Caco-2 (cell line): ENCODE data around the gene GLP1R. TPM values are rescaled to one million over a fixed set of nuclear protein-coding genes. Genes with fewer than 3 reads are reported as not detected.

Experiments
- BruUV-seq: library from RNA; stranded (reverse); fragments of 400-500 nt; replicated peaks from 2 replicates; lab custom pipeline; 2021; lab: Mats Ljungman, UMichigan
- CTCF ChIA-PET: fragments of 300-600 bp; sonication (Branson Sonifier 250); formaldehyde crosslinking; loops from one replicate; lab custom pipeline; 2022; ENCODE audit warnings: antibody characterized with exemption; lab: Charles Lee
- POLR2A ChIA-PET: fragments of 300-600 bp; sonication (Branson Sonifier 250); formaldehyde crosslinking; loops from one replicate; lab custom pipeline; 2022; ENCODE audit warnings: antibody characterized with exemption; lab: Charles Lee
- DNase-seq, 2 experiments: peaks; one replicate each; pipeline versions ENCODE4 v3.0.0 to v3.0.0-alpha.2; 2020 to 2022
- H3K27me3 ChIP-seq: replicated peaks from 2 replicates; pipeline ENCODE4 v1.6.0; 2011; ENCODE audit warnings: low read length; ENCODE audit not compliant: control insufficient read depth, insufficient read depth
- H3K36me3 ChIP-seq: 2 replicates; pipeline ENCODE4 v1.5.1; 2011; ENCODE audit warnings: low read length; ENCODE audit not compliant: control insufficient read depth, insufficient read depth
- H3K4me1 ChIP-seq: fragments of 250-450 bp; sonication (Bioruptor Pico); 2 replicates; pipeline ENCODE4 v1.5.1; 2020; ENCODE audit warnings: mild to moderate bottlenecking
- H3K4me3 ChIP-seq: 2 replicates; pipeline ENCODE4 v1.5.1; 2011; ENCODE audit warnings: low read depth, mild to moderate bottlenecking, control low read depth, low read length
- H3K9me3 ChIP-seq: fragments of 250-450 bp; sonication (Bioruptor Pico); 2 replicates; pipeline ENCODE4 v1.5.1; 2020; ENCODE audit warnings: mild to moderate bottlenecking, moderate library complexity
- H3K27ac Mint-ChIP-seq: one replicate; pipeline ENCODE4 v1.8.0; 2022; ENCODE audit warnings: mixed read lengths; ENCODE audit not compliant: unreplicated experiment
- H3K27me3 Mint-ChIP-seq: one replicate; pipeline ENCODE4 v1.8.0; 2022; ENCODE audit warnings: mixed read lengths; ENCODE audit not compliant: insufficient read depth, unreplicated experiment
- H3K36me3 Mint-ChIP-seq: one replicate; pipeline ENCODE4 v1.8.0; 2022; ENCODE audit warnings: mild to moderate bottlenecking, mixed read lengths; ENCODE audit not compliant: insufficient read depth, unreplicated experiment
- H3K4me1 Mint-ChIP-seq: one replicate; pipeline ENCODE4 v1.8.0; 2022; ENCODE audit warnings: low read depth, mixed read lengths; ENCODE audit not compliant: unreplicated experiment
- H3K4me3 Mint-ChIP-seq: one replicate; pipeline ENCODE4 v1.8.0; 2022; ENCODE audit warnings: mild to moderate bottlenecking, moderate library complexity, mixed read lengths; ENCODE audit not compliant: unreplicated experiment
- H3K9me3 Mint-ChIP-seq: one replicate; pipeline ENCODE4 v1.8.0; 2022; ENCODE audit warnings: mixed read lengths; ENCODE audit not compliant: unreplicated experiment
- intact Hi-C: fragments of 100-400 bp; cut with micrococcal nuclease; formaldehyde crosslinking; loops from one replicate; pipeline ENCODE4 v1.10.0; 2022; ENCODE audit not compliant: unreplicated experiment
- total RNA-seq: library from RNA; stranded (reverse); gene quantifications from 2 replicates; pipeline ENCODE4 v1.2.3, GENCODE V29; 2022
- TF ChIP-seq, protein P1 (sequence below), 2 experiments: fragments of 200-600 bp in 1 of 2; IDR thresholded peaks; 1 replicate in 1 of 2; 2 replicates in 1 of 2; pipeline versions ENCODE4 v1.5.1 to v1.8.0; 2011 to 2022; ENCODE audit warnings: antibody characterized with exemption in 1 of 2, control low read depth in 1 of 2, inconsistent platforms in 1 of 2, low read depth in 1 of 2, low read length in 1 of 2, mild to moderate bottlenecking in 1 of 2, moderate library complexity in 1 of 2; ENCODE audit not compliant: insufficient read depth in 1 of 2, severe bottlenecking in 1 of 2, unreplicated experiment in 1 of 2

Gene GLP1R
- total RNA-seq, 1 experiment from 2014 or later, result not detected

DNA sequence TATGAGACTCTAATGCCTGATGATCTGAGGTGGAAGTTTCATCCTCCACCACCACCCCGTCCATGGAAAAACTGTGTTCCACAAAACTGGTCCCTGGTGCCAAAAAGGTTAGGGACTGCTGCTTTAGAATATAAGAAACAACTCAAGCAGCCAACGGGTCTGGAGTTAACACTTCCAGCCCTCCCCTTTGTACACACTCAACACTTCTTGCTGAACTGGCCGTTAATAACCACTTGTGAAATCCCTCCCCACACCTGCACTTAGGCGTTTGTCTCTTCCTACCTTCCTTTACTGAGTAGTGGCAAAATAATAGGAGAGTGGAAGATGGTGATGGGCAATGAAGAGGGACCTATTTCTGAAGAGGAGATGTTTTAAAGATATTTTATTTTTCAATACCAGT is 55.9 kb downstream of the GLP1R start:
- Mint-ChIP-seq H3K27me3 (no peaks in the 10 kb centered on the region), H3K4me3 (no peak overlapping the region), H3K4me1 (peaks cover 7% of the 10 kb centered on the region), H3K9me3 (no peaks in the 10 kb centered on the region), H3K27ac (no peak overlapping the region), H3K36me3 (peaks cover 23% of the 10 kb centered on the region)
- CTCF ChIA-PET, result no interaction called here
- BruUV-seq, result no TSS peak
- no peaks in the 10 kb centered on the region for H3K27me3 ChIP-seq
- TF ChIP-seq, protein P1, sequence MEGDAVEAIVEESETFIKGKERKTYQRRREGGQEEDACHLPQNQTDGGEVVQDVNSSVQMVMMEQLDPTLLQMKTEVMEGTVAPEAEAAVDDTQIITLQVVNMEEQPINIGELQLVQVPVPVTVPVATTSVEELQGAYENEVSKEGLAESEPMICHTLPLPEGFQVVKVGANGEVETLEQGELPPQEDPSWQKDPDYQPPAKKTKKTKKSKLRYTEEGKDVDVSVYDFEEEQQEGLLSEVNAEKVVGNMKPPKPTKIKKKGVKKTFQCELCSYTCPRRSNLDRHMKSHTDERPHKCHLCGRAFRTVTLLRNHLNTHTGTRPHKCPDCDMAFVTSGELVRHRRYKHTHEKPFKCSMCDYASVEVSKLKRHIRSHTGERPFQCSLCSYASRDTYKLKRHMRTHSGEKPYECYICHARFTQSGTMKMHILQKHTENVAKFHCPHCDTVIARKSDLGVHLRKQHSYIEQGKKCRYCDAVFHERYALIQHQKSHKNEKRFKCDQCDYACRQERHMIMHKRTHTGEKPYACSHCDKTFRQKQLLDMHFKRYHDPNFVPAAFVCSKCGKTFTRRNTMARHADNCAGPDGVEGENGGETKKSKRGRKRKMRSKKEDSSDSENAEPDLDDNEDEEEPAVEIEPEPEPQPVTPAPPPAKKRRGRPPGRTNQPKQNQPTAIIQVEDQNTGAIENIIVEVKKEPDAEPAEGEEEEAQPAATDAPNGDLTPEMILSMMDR (IDR thresholded peaks at IDR 0.05; ENCODE audit: insufficient read depth in 1 of 2, low read depth in 1 of 2, low read length in 1 of 2, severe bottlenecking in 1 of 2, unreplicated experiment in 1 of 2), result no peak
- no peaks in the 10 kb centered on the region for H3K9me3 ChIP-seq
- intact Hi-C loops, result no loop called here
- POLR2A ChIA-PET, result no interaction called here
- H3K36me3 ChIP-seq, result no peaks in the 10 kb centered on the region
- H3K4me3 ChIP-seq, result no peak overlapping the region
- H3K4me1 ChIP-seq, result peaks cover 4% of the 10 kb centered on the region; the same call in 1 of the 2 replicates
- no peak for DNase-seq

DNA sequence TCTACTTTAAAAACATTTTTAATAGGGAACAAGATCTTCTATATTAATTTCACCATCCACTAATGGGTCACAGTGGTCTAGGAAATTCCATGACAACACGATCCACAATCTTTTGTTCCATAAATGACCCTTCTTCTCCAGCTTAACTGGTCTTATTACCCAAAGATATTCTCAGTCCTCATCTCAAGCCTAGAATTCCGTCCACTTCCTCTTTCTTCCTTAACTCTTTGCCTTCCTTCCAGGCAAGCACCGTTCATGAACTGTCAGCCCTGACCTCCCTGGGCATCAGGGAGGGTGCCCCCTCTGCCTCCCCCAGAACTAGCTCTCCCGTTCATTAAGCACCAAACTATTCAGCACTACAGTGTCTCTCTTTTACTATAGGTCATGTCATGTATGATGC is 58.5 kb downstream of the GLP1R start:
- intact Hi-C loops, result no loop called here
- H3K4me3 Mint-ChIP-seq, result no peak overlapping the region
- H3K4me3 ChIP-seq, result no peak overlapping the region
- H3K4me1 Mint-ChIP-seq, result peaks cover 7% of the 10 kb centered on the region
- H3K9me3 Mint-ChIP-seq, result no peaks in the 10 kb centered on the region
- no peaks in the 10 kb centered on the region for H3K27me3 Mint-ChIP-seq
- H3K27ac Mint-ChIP-seq, result peak overlapping the region; percentile 3
- no peak for DNase-seq
- TF ChIP-seq, protein P1 (IDR thresholded peaks at IDR 0.05; ENCODE audit: insufficient read depth in 1 of 2, low read depth in 1 of 2, low read length in 1 of 2, severe bottlenecking in 1 of 2, unreplicated experiment in 1 of 2), result no peak
- H3K36me3 Mint-ChIP-seq, result peaks cover 30% of the 10 kb centered on the region
- H3K4me1 ChIP-seq, result peaks cover 4% of the 10 kb centered on the region; the same call in 1 of the 2 replicates
- ChIA-PET POLR2A (no interaction called here), CTCF (no interaction called here)
- no peaks in the 10 kb centered on the region for H3K9me3 ChIP-seq
- no peaks in the 10 kb centered on the region for H3K27me3 ChIP-seq
- no TSS peak for BruUV-seq
- no peaks in the 10 kb centered on the region for H3K36me3 ChIP-seq

- no peaks in the 10 kb centered on the region for H3K27me3 ChIP-seq
- H3K9me3 Mint-ChIP-seq, result no peaks in the 10 kb centered on the region
- H3K4me1 ChIP-seq, result peaks cover 4% of the 10 kb centered on the region; the same call in 1 of the 2 replicates
- peaks cover 7% of the 10 kb centered on the region for H3K4me1 Mint-ChIP-seq
- H3K27ac Mint-ChIP-seq, result no peak overlapping the region
- no TSS peak for BruUV-seq
- ChIA-PET POLR2A (no interaction called here), CTCF (no interaction called here)
- H3K4me3 ChIP-seq, result no peak overlapping the region
- H3K4me3 Mint-ChIP-seq, result no peak overlapping the region
- no peaks in the 10 kb centered on the region for H3K36me3 ChIP-seq
- no peaks in the 10 kb centered on the region for H3K9me3 ChIP-seq
- DNase-seq, result no peak
- peaks cover 28% of the 10 kb centered on the region for H3K36me3 Mint-ChIP-seq
- TF ChIP-seq, protein P1 (IDR thresholded peaks at IDR 0.05; ENCODE audit: insufficient read depth in 1 of 2, low read depth in 1 of 2, low read length in 1 of 2, severe bottlenecking in 1 of 2, unreplicated experiment in 1 of 2), result no peak
- no peaks in the 10 kb centered on the region for H3K27me3 Mint-ChIP-seq
- intact Hi-C loops, result no loop called here
Measured at GRCh38 chr6:39107641-39108040, 59.1 kb downstream of the GLP1R start.
